NCI-H82 treated with DMSO at 0.1 percent for 48 hours (cell line): ENCODE results near the gene NANOGP8.

Experiments
- DNase-seq: peaks from one replicate; lab custom pipeline; 2025; ENCODE audit not compliant: unreplicated experiment; lab: John Stamatoyannopoulos, UW

Gene NANOGP8

GRCh38 chr15:35061825-35062737 is 23.0 kb downstream of the NANOGP8 start:
- DNase-seq, result no peak

GRCh38 chr15:35061161-35061824 is 23.8 kb downstream of the NANOGP8 start:
- no peak for DNase-seq

GRCh38 chr15:35060591-35060990 is 24.5 kb downstream of the NANOGP8 start:
- no peak for DNase-seq

GRCh38 chr15:35058534-35059054 is 26.5 kb downstream of the NANOGP8 start:
- DNase-seq, result no peak

GRCh38 chr15:35055416-35056105 is 29.5 kb downstream of the NANOGP8 start:
- no peak for DNase-seq

- no peak for DNase-seq
These were observed 30.7 kb downstream of the NANOGP8 start for GRCh38 chr15:35054380-35054779.

- DNase-seq, result no peak
These were observed 37.1 kb downstream of the NANOGP8 start for GRCh38 chr15:35047996-35048395.

- no peak for DNase-seq
These were observed 37.6 kb downstream of the NANOGP8 start for GRCh38 chr15:35047528-35047927.

GRCh38 chr15:35043373-35044095 is 41.6 kb downstream of the NANOGP8 start:
- no peak for DNase-seq

- no peak for DNase-seq
These were observed 44.5 kb downstream of the NANOGP8 start for GRCh38 chr15:35040339-35041255.

GRCh38 chr15:35038626-35039451 is 46.3 kb downstream of the NANOGP8 start:
- DNase-seq, result no peak
